ENCODE results near the gene KCNE1.

DNA sequence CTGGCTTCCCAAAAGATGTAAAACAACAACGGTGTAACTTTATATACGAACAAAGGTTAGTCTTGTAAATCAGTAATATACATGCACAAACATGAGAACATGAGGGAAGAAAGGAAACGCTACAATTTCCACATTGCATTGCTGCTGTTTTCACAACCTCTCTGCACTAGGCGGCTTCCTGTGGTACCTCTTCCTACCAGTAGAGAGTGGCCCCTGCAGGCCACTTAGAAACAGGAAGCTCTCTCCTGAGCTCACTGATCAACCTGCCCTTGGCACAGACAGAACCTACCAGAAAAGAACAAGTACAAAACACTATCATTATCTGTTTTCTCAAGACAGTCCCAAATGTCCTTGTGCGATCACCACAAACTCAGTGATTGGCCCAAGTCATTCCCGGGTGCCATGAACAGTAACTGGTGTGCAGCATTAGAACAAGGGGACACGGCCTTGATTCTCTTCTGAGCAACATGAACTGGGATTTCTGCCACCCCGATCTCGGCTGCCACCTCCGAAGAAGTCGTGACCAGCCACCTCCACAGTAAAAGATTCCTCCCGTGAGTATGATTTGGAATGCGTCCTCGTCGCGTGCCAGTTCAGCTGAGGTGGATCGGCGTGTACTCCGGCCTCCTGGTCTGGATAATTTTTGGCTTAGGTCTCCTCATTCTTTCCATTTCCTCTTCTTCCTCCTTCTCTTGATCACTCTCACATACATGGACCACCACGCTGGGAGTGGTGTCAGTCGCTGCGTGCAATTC is 5.7 kb upstream of the KCNE1 start:
- TF ChIP-seq POLR2AphosphoS5 (IDR thresholded peaks at IDR 0.05; ENCODE audit: borderline replicate concordance, low read depth, low read length): no peak
- TF ChIP-seq EZH2 (IDR thresholded peaks at IDR 0.05): no peak

Data from SK-N-MC (cell line).